Measurements from ENCODE around the gene HMGCL. TPM values are rescaled to one million over a fixed set of nuclear protein-coding genes. Genes with fewer than 3 reads are reported as not detected.

Gene HMGCL
- total and polyA plus RNA-seq, 2 of the 13 experiments (the other 11 are each of a cell fraction or from before 2014, with no cell fraction given): 21.3 to 41.4 TPM

GRCh38 chr1:23788695-23789094, 36.5 kb downstream of the HMGCL start:
- Histone ChIP-seq H3K36me3 (replicated peaks in 1 of 2; ENCODE audit: control insufficient read depth in 1 of 2, insufficient read depth in 2 of 2, low read length in 2 of 2) (peaks cover 19 to 49% of the 10 kb centered on the region in 2 experiments), H3K79me2 (ENCODE audit: insufficient read depth, low read length) (peaks cover 22% of the 10 kb centered on the region), H3K4me2 (ENCODE audit: low read depth, low read length) (no peak overlapping the region), H3K4me1 (ENCODE audit: insufficient read depth, low read length) (peaks cover 34% of the 10 kb centered on the region), H3K9ac (ENCODE audit: insufficient read depth, low read depth, low read length) (no peak overlapping the region), H3K27ac (ENCODE audit: extremely low read length, insufficient read depth, low read length) (no peak overlapping the region), H3K27me3 (ENCODE audit: control insufficient read depth in 1 of 2, insufficient read depth in 2 of 2, low read length in 2 of 2) (no peaks in the 10 kb centered on the region; a peak in 1 of 5 replicates), H3K4me3 (replicated peaks in 1 of 3; ENCODE audit: insufficient read depth in 1 of 3, low read depth in 2 of 3, low read length in 3 of 3) (no peak overlapping the region), H2AFZ (ENCODE audit: low read length) (no peak overlapping the region), H3K9me3 (ENCODE audit: low read length) (no peaks in the 10 kb centered on the region), H4K20me1 (ENCODE audit: insufficient read depth, low read length) (no peaks in the 10 kb centered on the region; the same call in 1 of the 2 replicates)
- no peak for DNase-seq (ENCODE audit: low spot score)
- ATAC-seq: no peak
- CTCF ChIA-PET (ENCODE audit: low intra/inter-chr PET ratio, low total read pairs): no interaction called here
- TF ChIP-seq, protein P1, sequence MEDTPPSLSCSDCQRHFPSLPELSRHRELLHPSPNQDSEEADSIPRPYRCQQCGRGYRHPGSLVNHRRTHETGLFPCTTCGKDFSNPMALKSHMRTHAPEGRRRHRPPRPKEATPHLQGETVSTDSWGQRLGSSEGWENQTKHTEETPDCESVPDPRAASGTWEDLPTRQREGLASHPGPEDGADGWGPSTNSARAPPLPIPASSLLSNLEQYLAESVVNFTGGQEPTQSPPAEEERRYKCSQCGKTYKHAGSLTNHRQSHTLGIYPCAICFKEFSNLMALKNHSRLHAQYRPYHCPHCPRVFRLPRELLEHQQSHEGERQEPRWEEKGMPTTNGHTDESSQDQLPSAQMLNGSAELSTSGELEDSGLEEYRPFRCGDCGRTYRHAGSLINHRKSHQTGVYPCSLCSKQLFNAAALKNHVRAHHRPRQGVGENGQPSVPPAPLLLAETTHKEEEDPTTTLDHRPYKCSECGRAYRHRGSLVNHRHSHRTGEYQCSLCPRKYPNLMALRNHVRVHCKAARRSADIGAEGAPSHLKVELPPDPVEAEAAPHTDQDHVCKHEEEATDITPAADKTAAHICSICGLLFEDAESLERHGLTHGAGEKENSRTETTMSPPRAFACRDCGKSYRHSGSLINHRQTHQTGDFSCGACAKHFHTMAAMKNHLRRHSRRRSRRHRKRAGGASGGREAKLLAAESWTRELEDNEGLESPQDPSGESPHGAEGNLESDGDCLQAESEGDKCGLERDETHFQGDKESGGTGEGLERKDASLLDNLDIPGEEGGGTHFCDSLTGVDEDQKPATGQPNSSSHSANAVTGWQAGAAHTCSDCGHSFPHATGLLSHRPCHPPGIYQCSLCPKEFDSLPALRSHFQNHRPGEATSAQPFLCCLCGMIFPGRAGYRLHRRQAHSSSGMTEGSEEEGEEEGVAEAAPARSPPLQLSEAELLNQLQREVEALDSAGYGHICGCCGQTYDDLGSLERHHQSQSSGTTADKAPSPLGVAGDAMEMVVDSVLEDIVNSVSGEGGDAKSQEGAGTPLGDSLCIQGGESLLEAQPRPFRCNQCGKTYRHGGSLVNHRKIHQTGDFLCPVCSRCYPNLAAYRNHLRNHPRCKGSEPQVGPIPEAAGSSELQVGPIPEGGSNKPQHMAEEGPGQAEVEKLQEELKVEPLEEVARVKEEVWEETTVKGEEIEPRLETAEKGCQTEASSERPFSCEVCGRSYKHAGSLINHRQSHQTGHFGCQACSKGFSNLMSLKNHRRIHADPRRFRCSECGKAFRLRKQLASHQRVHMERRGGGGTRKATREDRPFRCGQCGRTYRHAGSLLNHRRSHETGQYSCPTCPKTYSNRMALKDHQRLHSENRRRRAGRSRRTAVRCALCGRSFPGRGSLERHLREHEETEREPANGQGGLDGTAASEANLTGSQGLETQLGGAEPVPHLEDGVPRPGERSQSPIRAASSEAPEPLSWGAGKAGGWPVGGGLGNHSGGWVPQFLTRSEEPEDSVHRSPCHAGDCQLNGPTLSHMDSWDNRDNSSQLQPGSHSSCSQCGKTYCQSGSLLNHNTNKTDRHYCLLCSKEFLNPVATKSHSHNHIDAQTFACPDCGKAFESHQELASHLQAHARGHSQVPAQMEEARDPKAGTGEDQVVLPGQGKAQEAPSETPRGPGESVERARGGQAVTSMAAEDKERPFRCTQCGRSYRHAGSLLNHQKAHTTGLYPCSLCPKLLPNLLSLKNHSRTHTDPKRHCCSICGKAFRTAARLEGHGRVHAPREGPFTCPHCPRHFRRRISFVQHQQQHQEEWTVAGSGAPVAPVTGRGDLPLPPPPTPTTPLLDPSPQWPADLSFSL (CRISPR knock-in tag; IDR thresholded peaks at IDR 0.05): no peak
- peak; percentile 85 for TF ChIP-seq ZNF770 (CRISPR knock-in tag; IDR thresholded peaks at IDR 0.05)
- TF ChIP-seq ZNF460 (CRISPR knock-in tag; IDR thresholded peaks at IDR 0.05; ENCODE audit: borderline replicate concordance): peak; percentile 15; the same call in 1 of the 2 replicates
- in situ Hi-C loops (cut with HindIII; ENCODE audit: extremely low pct_ligation_motif_present, low pct_unique_long_range_greater_than_20kb) (no loop called here), intact Hi-C loops (cut with micrococcal nuclease; ENCODE audit: unreplicated experiment) (no loop called here)
- no peak for FAIRE-seq
- 94% methylated on average over 3 of the region's 3 CpGs for WGBS (ENCODE audit: low lambda C conversion rate)
- no TSS peak for BruUV-seq (replicated peaks)
- POLR2A ChIA-PET: interaction anchor here (0.8 to 4.5 kb wide), 4 partner anchors 10 to 291 kb away, joined by 3 to 101 read pairs (median 4); partner anchors contain the start of gene PITHD1
